C4-2B (cell line): Measurements from ENCODE around the gene DSCAM.

Experiments
- CTCF ChIP-seq: fragments of 450-650 bp; conservative IDR thresholded peaks from 2 replicates; pipeline ENCODE4 v1.5.1; 2017; ENCODE audit warnings: mild to moderate bottlenecking
- ZFX ChIP-seq: fragments of 450-650 bp; IDR thresholded peaks from 2 replicates; pipeline ENCODE4 v1.6.1; 2017

- TF ChIP-seq CTCF (no peak), ZFX (no peak)
These were observed 438.4 kb downstream of the DSCAM start for GRCh38 chr21:40408561-40408960.
